Skin epidermis (tissue), 12 donors: ENCODE results near the gene OSTC.
"Not testable (repeated sequence)": the region's sequence is repeated elsewhere in the genome, so short reads cannot be mapped to it uniquely, and the experiment has no call there.

ENCODE experiments used
- H3K27ac ChIP-seq, 21 experiments: fragments of 200-600 bp; sonication (generic) in 11 of 21; one replicate each; pipeline ENCODE4 v1.5.0; 2020; ENCODE audit warnings: mild to moderate bottlenecking in 3 of 21, inconsistent platforms in 2 of 21, moderate library complexity in 2 of 21
- H3K4me3 ChIP-seq, 7 experiments: fragments of 200-600 bp; sonication (generic) in 2 of 7; one replicate each; pipeline ENCODE4 v1.5.0; 2020; ENCODE audit warnings: inconsistent platforms in 2 of 7, mild to moderate bottlenecking in 2 of 7, moderate library complexity in 1 of 7

OSTC gene

GRCh38 chr4:108709234-108709633 is 58.8 kb downstream of the OSTC start:
- no peak overlapping the region for H3K4me3 ChIP-seq

GRCh38 chr4:108709722-108710121 is 59.3 kb downstream of the OSTC start:
- Histone ChIP-seq H3K27ac (no peak overlapping the region), H3K4me3 (no peak overlapping the region)

More at GRCh38 chr4:108709234-108709633, 58.8 kb downstream of the OSTC start:
- H3K27ac ChIP-seq, result no peak overlapping the region

GRCh38 chr4:108710578-108710977 is 60.2 kb downstream of the OSTC start:
- not testable (repeated sequence) for H3K4me3 ChIP-seq, H3K27ac ChIP-seq

GRCh38 chr4:108714880-108715279 is 64.5 kb downstream of the OSTC start:
- no peak overlapping the region for H3K4me3 ChIP-seq
- no peak overlapping the region for H3K27ac ChIP-seq

- Histone ChIP-seq H3K4me3 (no peak overlapping the region), H3K27ac (no peak overlapping the region)
Measured at GRCh38 chr4:108716340-108716739, 65.9 kb downstream of the OSTC start.

- Histone ChIP-seq H3K4me3 (no peak overlapping the region), H3K27ac (no peak overlapping the region)
Measured at GRCh38 chr4:108717386-108717785, 67.0 kb downstream of the OSTC start.
